H1 (cell line): ENCODE data around the gene EML5. TPM values are rescaled to one million over a fixed set of nuclear protein-coding genes. Genes with fewer than 3 reads are reported as not detected.

Experiments used
- CTCF ChIA-PET: fragments of 300-600 bp; sonication (Branson Sonifier 250); formaldehyde crosslinking; loops from one replicate; lab custom pipeline; 2021; ENCODE audit not compliant: partially characterized antibody; lab: Charles Lee
- POLR2A ChIA-PET: fragments of 300-600 bp; sonication (Branson Sonifier 250); formaldehyde crosslinking; loops from one replicate; lab custom pipeline; 2021; ENCODE audit warnings: inconsistent platforms; ENCODE audit not compliant: partially characterized antibody; lab: Charles Lee
- DNase-seq, 2 experiments: peaks; one replicate each; pipeline versions ENCODE4 v3.0.0 to v3.0.0-alpha.2; 2010 to 2022; ENCODE audit warnings: low spot score in 2 of 2, low read depth in 1 of 2, mixed read lengths in 1 of 2
- FAIRE-seq: peaks from 2 replicates; lab custom pipeline; 2011; peaks lifted over from hg19 to GRCh38; lab: Jason Lieb, UNC
- H2AFZ ChIP-seq: 2 replicates; pipeline ENCODE4 v1.8.1; 2012; ENCODE audit warnings: low read length, inconsistent platforms
- H2AK5ac ChIP-seq: 2 replicates; pipeline ENCODE4 v1.6.1; 2013; ENCODE audit warnings: low read depth, low read length
- H2BK120ac ChIP-seq: replicated peaks from 2 replicates; pipeline ENCODE3; 2013; ENCODE audit warnings: low read depth, low read length, inconsistent platforms
- H2BK12ac ChIP-seq: 2 replicates; pipeline ENCODE4 v1.6.1; 2013; ENCODE audit warnings: low read depth, low read length
- H2BK15ac ChIP-seq: 2 replicates; pipeline ENCODE4 v1.6.1; 2013; ENCODE audit warnings: low read length
- H2BK20ac ChIP-seq: 2 replicates; pipeline ENCODE4 v1.6.1; 2013; ENCODE audit warnings: low read length
- H2BK5ac ChIP-seq: 2 replicates; pipeline ENCODE4 v1.6.1; 2013; ENCODE audit warnings: low read depth, low read length
- H3K14ac ChIP-seq: 2 replicates; pipeline ENCODE4 v1.6.1; 2013; ENCODE audit warnings: inconsistent platforms; ENCODE audit not compliant: insufficient read length
- H3K18ac ChIP-seq: 2 replicates; pipeline ENCODE4 v1.6.1; 2013; ENCODE audit warnings: low read length; ENCODE audit errors: extremely low read depth
- H3K23ac ChIP-seq: 2 replicates; pipeline ENCODE4 v1.6.1; 2013; ENCODE audit warnings: inconsistent platforms; ENCODE audit not compliant: insufficient read length
- H3K23me2 ChIP-seq: 2 replicates; pipeline ENCODE4 v1.6.1; 2013; ENCODE audit warnings: low read depth, low read length
- H3K27ac ChIP-seq: 2 replicates; pipeline ENCODE4 v1.6.1; 2011; ENCODE audit warnings: low read depth, low read length, inconsistent platforms
- H3K27me3 ChIP-seq, 4 experiments: replicated peaks in 1 of 4; 1 replicate in 1 of 4; 2 replicates in 3 of 4; pipeline versions ENCODE4 v1.6.1 to v1.8.1; 2011 to 2013; ENCODE audit warnings: low read length in 3 of 4, mild to moderate bottlenecking in 3 of 4, inconsistent platforms in 2 of 4, mixed read lengths in 2 of 4, moderate library complexity in 1 of 4; ENCODE audit not compliant: control insufficient read depth in 3 of 4, insufficient read depth in 3 of 4; ENCODE audit errors: extremely low read depth in 1 of 4
- H3K36me3 ChIP-seq, 4 experiments: 2 replicates each; pipeline versions ENCODE4 v1.6.1 to v1.8.1; 2011 to 2013; ENCODE audit warnings: mild to moderate bottlenecking in 4 of 4, low read length in 3 of 4, moderate library complexity in 2 of 4, control low read depth in 1 of 4, inconsistent platforms in 1 of 4; ENCODE audit not compliant: insufficient read depth in 4 of 4, control insufficient read depth in 2 of 4
- H3K4ac ChIP-seq: replicated peaks from 2 replicates; pipeline ENCODE3; 2013; ENCODE audit warnings: low read length, low read depth, mixed read lengths, inconsistent platforms; ENCODE audit not compliant: insufficient read length
- H3K4me1 ChIP-seq, 4 experiments: replicated peaks in 1 of 4; 1 replicate in 1 of 4; 2 replicates in 3 of 4; pipeline versions ENCODE4 v1.6.1 to v1.8.1; 2011 to 2013; ENCODE audit warnings: low read length in 3 of 4, inconsistent platforms in 2 of 4, mixed read lengths in 1 of 4; ENCODE audit not compliant: insufficient read depth in 4 of 4, control insufficient read depth in 3 of 4
- H3K4me2 ChIP-seq, 2 experiments: 2 replicates each; pipeline versions ENCODE4 v1.6.1 to v1.8.1; 2011 to 2013; ENCODE audit warnings: low read depth in 2 of 2, low read length in 2 of 2, control low read depth in 1 of 2, inconsistent platforms in 1 of 2, mild to moderate bottlenecking in 1 of 2; ENCODE audit not compliant: insufficient read depth in 1 of 2
- H3K4me3 ChIP-seq, 4 experiments: fragments of 200-600, 300-600 bp in 1 of 4; sonication (generic), shearing (Covaris generic), sonication (Bioruptor Twin) in 1 of 4; 2 replicates each; pipeline versions ENCODE4 v1.5.1 to v1.8.1; 2011 to 2016; ENCODE audit warnings: low read length in 4 of 4, low read depth in 3 of 4, control low read depth in 2 of 4, inconsistent platforms in 2 of 4, mild to moderate bottlenecking in 2 of 4, mixed read lengths in 1 of 4, moderate library complexity in 1 of 4; ENCODE audit not compliant: insufficient read depth in 2 of 4; ENCODE audit errors: extremely low read depth in 1 of 4
- H3K56ac ChIP-seq: replicated peaks from 2 replicates; pipeline ENCODE3; 2013; ENCODE audit warnings: low read depth, mild to moderate bottlenecking, mixed read lengths, low read length, inconsistent platforms; ENCODE audit not compliant: insufficient read length
- H3K79me1 ChIP-seq: 2 replicates; pipeline ENCODE4 v1.6.1; 2013; ENCODE audit warnings: low read depth, low read length, control low read depth
- H3K79me2 ChIP-seq, 2 experiments: 2 replicates each; pipeline versions ENCODE4 v1.6.1 to v1.8.1; 2012 to 2013; ENCODE audit warnings: low read length in 2 of 2, mild to moderate bottlenecking in 2 of 2, inconsistent platforms in 1 of 2; ENCODE audit not compliant: insufficient read depth in 2 of 2, control insufficient read depth in 1 of 2
- H3K9ac ChIP-seq, 4 experiments: replicated peaks in 1 of 4; 1 replicate in 1 of 4; 2 replicates in 3 of 4; pipeline versions ENCODE4 v1.6.1 to v1.8.1; 2011 to 2013; ENCODE audit warnings: low read depth in 3 of 4, low read length in 3 of 4, control low read depth in 2 of 4, mild to moderate bottlenecking in 2 of 4, moderate library complexity in 2 of 4, inconsistent platforms in 1 of 4; ENCODE audit errors: extremely low read depth in 1 of 4
- H3K9me3 ChIP-seq, 2 experiments: 2 replicates each; pipeline versions ENCODE4 v1.6.1 to v1.8.1; 2012 to 2013; ENCODE audit warnings: mild to moderate bottlenecking in 2 of 2, moderate library complexity in 2 of 2, control low read depth in 1 of 2, inconsistent platforms in 1 of 2, low read depth in 1 of 2, low read length in 1 of 2, mixed read lengths in 1 of 2; ENCODE audit not compliant: insufficient read depth in 2 of 2
- H4K20me1 ChIP-seq, 2 experiments: replicated peaks in 1 of 2; 2 replicates each; pipeline versions ENCODE3 to v1.8.1; 2011 to 2013; ENCODE audit warnings: inconsistent platforms in 2 of 2, low read length in 2 of 2, mild to moderate bottlenecking in 1 of 2; ENCODE audit not compliant: insufficient read depth in 2 of 2, control insufficient read depth in 1 of 2
- H4K5ac ChIP-seq: 2 replicates; pipeline ENCODE4 v1.6.1; 2013; ENCODE audit warnings: low read length, low read depth, mixed read lengths, inconsistent platforms; ENCODE audit not compliant: insufficient read length
- H4K8ac ChIP-seq: 2 replicates; pipeline ENCODE4 v1.8.0; 2013; ENCODE audit warnings: mild to moderate bottlenecking, moderate library complexity, low read length, inconsistent platforms; ENCODE audit not compliant: insufficient read depth; ENCODE audit errors: extremely low read depth
- H4K91ac ChIP-seq: replicated peaks from 2 replicates; pipeline ENCODE3; 2013; ENCODE audit warnings: low read length, mixed read lengths, inconsistent platforms; ENCODE audit not compliant: insufficient read length
- ATF2 ChIP-seq: IDR thresholded peaks from 2 replicates; pipeline ENCODE4 v1.6.1; 2012; ENCODE audit warnings: low read length, inconsistent platforms
- CEBPB ChIP-seq: IDR thresholded peaks from 2 replicates; pipeline ENCODE4 v1.6.1; 2012; ENCODE audit warnings: low read depth, low read length
- E2F6 ChIP-seq: IDR thresholded peaks from 2 replicates; pipeline ENCODE4 v1.6.1; 2012; ENCODE audit warnings: inconsistent platforms
- HDAC6 ChIP-seq: IDR thresholded peaks from one replicate; pipeline ENCODE4 v1.7.1; 2012; ENCODE audit warnings: low read depth, mild to moderate bottlenecking, inconsistent platforms, low read length, moderate library complexity
- KDM4A ChIP-seq: IDR thresholded peaks from one replicate; pipeline ENCODE4 v1.7.1; 2012; ENCODE audit warnings: low read depth, mild to moderate bottlenecking, moderate library complexity, low read length, inconsistent platforms; ENCODE audit not compliant: severe bottlenecking
- NRF1 ChIP-seq: IDR thresholded peaks from 2 replicates; pipeline ENCODE4 v1.6.1; 2011; ENCODE audit warnings: mild to moderate bottlenecking, low read depth, low read length, improper control_type of control experiment
- PHF8 ChIP-seq: fragments of 200-600 bp; sonication (generic); conservative IDR thresholded peaks from 2 replicates; pipeline ENCODE4 v1.7.1; 2012; ENCODE audit warnings: low read depth, mild to moderate bottlenecking, inconsistent platforms, low read length, moderate library complexity
- POLR2AphosphoS5 ChIP-seq: IDR thresholded peaks from 2 replicates; pipeline ENCODE4 v1.6.1; 2011; ENCODE audit warnings: low read depth, low read length
- POU5F1 ChIP-seq: IDR thresholded peaks from 2 replicates; pipeline ENCODE4 v1.6.1; 2011; ENCODE audit warnings: low read depth, mild to moderate bottlenecking, low read length, moderate library complexity
- RXRA ChIP-seq: IDR thresholded peaks from 2 replicates; pipeline ENCODE4 v1.6.1; 2011; ENCODE audit warnings: low read depth, mild to moderate bottlenecking, low read length, moderate library complexity; ENCODE audit not compliant: insufficient read depth
- SP2 ChIP-seq: IDR thresholded peaks from 2 replicates; pipeline ENCODE4 v1.6.1; 2012; ENCODE audit warnings: mild to moderate bottlenecking, low read length, inconsistent platforms
- SP4 ChIP-seq: IDR thresholded peaks from 2 replicates; pipeline ENCODE4 v1.6.1; 2012; ENCODE audit warnings: low read length, inconsistent platforms
- TAF7 ChIP-seq: optimal IDR thresholded peaks from 2 replicates; pipeline ENCODE3; 2011; ENCODE audit warnings: low read depth, mild to moderate bottlenecking, inconsistent platforms, low read length, moderate library complexity, borderline replicate concordance
- polyA plus RNA-seq, 7 experiments: library from polyadenylated mRNA; depleted of rRNA in 3 of 7; stranded (reverse) in 5 of 7; unstranded in 2 of 7; fragments of >200 nt in 5 of 7; fragments of 200-250 nt in 2 of 7; gene quantifications; 1 replicate in 5 of 7; 2 replicates in 1 of 7; 4 replicates in 1 of 7; pipeline versions ENCODE4 v1.2.1 to v1.2.3, GENCODE V29; 2011 to 2013; ENCODE audit warnings: missing spikeins in 2 of 7, mixed read lengths in 2 of 7
- total RNA-seq: library from RNA; stranded (reverse); fragmentation: NEBNext Ultra II Directional; extraction: Animal tissue kit (Norgen Biotek cat#: 25700); gene quantifications from 2 replicates; pipeline ENCODE4 v1.2.1, GENCODE V29; 2021

The EML5 gene
- total and polyA plus RNA-seq, 2 of the 8 experiments (the other 6 are each of a cell fraction or from before 2014, with no cell fraction given): 0.39 to 0.88 TPM

- Histone ChIP-seq H3K14ac (no peak overlapping the region), H3K4ac (no peak overlapping the region), H3K9me3 (no peaks in the 10 kb centered on the region), H3K4me3 (no peak overlapping the region), H4K20me1 (no peaks in the 10 kb centered on the region), H3K56ac (no peak overlapping the region), H3K27ac (no peak overlapping the region), H3K4me2 (no peak overlapping the region), H3K36me3 (no peaks in the 10 kb centered on the region; a peak in 2 of 8 replicates), H2AFZ (no peak overlapping the region), H2BK120ac (no peak overlapping the region), H3K23ac (no peak overlapping the region), H2BK20ac (no peak overlapping the region), H3K79me1 (peaks cover 2% of the 10 kb centered on the region), H2BK5ac (no peak overlapping the region), H3K4me1 (no peaks in the 10 kb centered on the region), H3K18ac (no peak overlapping the region), H2AK5ac (no peak overlapping the region), H4K5ac (no peak overlapping the region), H4K8ac (no peak overlapping the region), H3K27me3 (no peaks in the 10 kb centered on the region), H3K79me2 (0 out of 4 replicates have a peak, but pooled peaks cover 0 to 2% of the 10 kb centered on the region in 2 experiments), H3K23me2 (no peaks in the 10 kb centered on the region), H4K91ac (no peak overlapping the region), H2BK15ac (no peak overlapping the region), H3K9ac (no peak overlapping the region), H2BK12ac (no peak overlapping the region)
- DNase-seq: no peak
- ChIA-PET CTCF (interaction anchor here (0.5 kb wide), 1 partner anchor 116 kb away, joined by 3 read pairs; no protein-coding TSS in a partner anchor), POLR2A (no interaction called here)
- no peak for FAIRE-seq
- TF ChIP-seq POLR2AphosphoS5: no peak
- TF ChIP-seq SP2: no peak
- TF ChIP-seq NRF1: no peak
- no peak for TF ChIP-seq POU5F1
- no peak for TF ChIP-seq ATF2
- TF ChIP-seq KDM4A: no peak
- TF ChIP-seq CEBPB: no peak
- TF ChIP-seq TAF7: no peak
- TF ChIP-seq HDAC6: no peak
- TF ChIP-seq E2F6: no peak
- no peak for TF ChIP-seq RXRA
- no peak for TF ChIP-seq SP4
- no peak for TF ChIP-seq PHF8
Measured at GRCh38 chr14:88831284-88831683, 38.5 kb upstream of the EML5 start.
